Urothelium cell line (cell line): Measurements from ENCODE around the gene SAMD5.

Experiments used
- DNase-seq: peaks from one replicate; pipeline ENCODE4 v3.0.0; 2011; ENCODE audit warnings: low spot score, mixed read lengths
- FAIRE-seq: peaks from 2 replicates; lab custom pipeline; 2011; peaks lifted over from hg19 to GRCh38; lab: Jason Lieb, UNC

Gene SAMD5

GRCh38 chr6:147617366-147617765 is 108.9 kb downstream of the SAMD5 start:
- FAIRE-seq, result no peak
- no peak for DNase-seq

- DNase-seq (no peak), FAIRE-seq (no peak)
These were observed 110.0 kb downstream of the SAMD5 start for GRCh38 chr6:147618457-147618856.

GRCh38 chr6:147618927-147619326 is 110.4 kb downstream of the SAMD5 start:
- FAIRE-seq (no peak), DNase-seq (no peak)
